Measurements from ENCODE around the gene C2orf80.

C2orf80 gene

GRCh38 chr2:208136716-208137094 is 53.1 kb downstream of the C2orf80 start:
- TF ChIP-seq CTCF (IDR thresholded peaks at IDR 0.05) = no peak
- Mint-ChIP-seq H3K36me3 (ENCODE audit: low read depth) (no peaks in the 10 kb centered on the region), H3K4me1 (no peaks in the 10 kb centered on the region), H3K4me3 (no peak overlapping the region), H3K27me3 (ENCODE audit: low read depth, poor library complexity) (no peaks in the 10 kb centered on the region), H3K27ac (peak overlapping the region; percentile 21), H3K9me3 (peaks cover 28% of the 10 kb centered on the region)
- no peak for DNase-seq

- H3K36me3 Mint-ChIP-seq (ENCODE audit: low read depth) = no peaks in the 10 kb centered on the region
- TF ChIP-seq CTCF (IDR thresholded peaks at IDR 0.05) = no peak
- H3K27me3 Mint-ChIP-seq (ENCODE audit: low read depth, poor library complexity) = no peaks in the 10 kb centered on the region
- peaks cover 28% of the 10 kb centered on the region for H3K9me3 Mint-ChIP-seq
- DNase-seq = no peak
- H3K27ac Mint-ChIP-seq = peak overlapping the region; percentile 27
- H3K4me3 Mint-ChIP-seq = no peak overlapping the region
- peaks cover 1% of the 10 kb centered on the region for H3K4me1 Mint-ChIP-seq
Measured at GRCh38 chr2:208135794-208136715, 53.8 kb downstream of the C2orf80 start.

- no peak overlapping the region for H3K27ac Mint-ChIP-seq
- H3K27me3 Mint-ChIP-seq (ENCODE audit: low read depth, poor library complexity) = no peaks in the 10 kb centered on the region
- peaks cover 11% of the 10 kb centered on the region for H3K4me1 Mint-ChIP-seq
- no peak overlapping the region for H3K4me3 Mint-ChIP-seq
- no peak for DNase-seq
- H3K9me3 Mint-ChIP-seq = peaks cover 26% of the 10 kb centered on the region
- no peak for TF ChIP-seq CTCF (IDR thresholded peaks at IDR 0.05)
- H3K36me3 Mint-ChIP-seq (ENCODE audit: low read depth) = no peaks in the 10 kb centered on the region
Measured at GRCh38 chr2:208134928-208135586, 54.8 kb downstream of the C2orf80 start.

- H3K27ac Mint-ChIP-seq = peak overlapping the region; percentile 7
- H3K36me3 Mint-ChIP-seq (ENCODE audit: low read depth) = no peaks in the 10 kb centered on the region
- H3K27me3 Mint-ChIP-seq (ENCODE audit: low read depth, poor library complexity) = peaks cover 3% of the 10 kb centered on the region
- no peaks in the 10 kb centered on the region for H3K9me3 Mint-ChIP-seq
- no peak for TF ChIP-seq CTCF (IDR thresholded peaks at IDR 0.05)
- DNase-seq = no peak
- peaks cover 16% of the 10 kb centered on the region for H3K4me1 Mint-ChIP-seq
- no peak overlapping the region for H3K4me3 Mint-ChIP-seq
Measured at GRCh38 chr2:208130712-208131110, 59.1 kb downstream of the C2orf80 start.

GRCh38 chr2:208129744-208130711 is 59.8 kb downstream of the C2orf80 start, which contains the start of gene CRYGC:
CRYGC (minus strand) TSS chr2:208129828; CDS start chr2:208129792, 36 bp downstream.
- Mint-ChIP-seq H3K27ac (peak within 1 kb of the TSS; percentile 7), H3K36me3 (ENCODE audit: low read depth) (no peaks in the 10 kb centered on the region), H3K4me3 (no peak within 1 kb of the TSS), H3K4me1 (peaks cover 16% of the 10 kb centered on the region), H3K27me3 (ENCODE audit: low read depth, poor library complexity) (peaks cover 3% of the 10 kb centered on the region), H3K9me3 (no peaks in the 10 kb centered on the region)
- no peak for DNase-seq
- no peak for TF ChIP-seq CTCF (IDR thresholded peaks at IDR 0.05)
